Measurements from ENCODE around the gene KCNQ1OT1.

DNA sequence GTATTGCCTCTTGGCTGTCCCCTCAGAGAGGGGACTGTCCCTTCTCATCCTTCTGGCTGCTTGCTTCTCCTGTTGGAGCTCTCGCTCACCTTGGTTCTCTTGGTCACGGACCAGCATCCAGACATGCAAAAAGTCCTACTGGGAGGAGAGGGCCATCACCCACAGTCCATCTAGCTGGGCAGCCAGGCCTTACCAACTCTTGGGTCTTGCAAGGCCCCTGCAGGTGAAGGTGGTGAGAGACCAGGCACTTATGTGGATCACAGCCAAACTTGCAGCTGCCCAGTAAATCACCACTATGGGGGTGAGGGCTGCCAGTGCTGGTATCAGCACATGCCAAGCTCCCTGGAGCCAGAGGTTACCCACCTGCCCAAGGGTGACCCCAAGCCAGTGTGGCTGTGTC lies 36.3 kb downstream of the KCNQ1OT1 start:
- TF ChIP-seq, protein P1, sequence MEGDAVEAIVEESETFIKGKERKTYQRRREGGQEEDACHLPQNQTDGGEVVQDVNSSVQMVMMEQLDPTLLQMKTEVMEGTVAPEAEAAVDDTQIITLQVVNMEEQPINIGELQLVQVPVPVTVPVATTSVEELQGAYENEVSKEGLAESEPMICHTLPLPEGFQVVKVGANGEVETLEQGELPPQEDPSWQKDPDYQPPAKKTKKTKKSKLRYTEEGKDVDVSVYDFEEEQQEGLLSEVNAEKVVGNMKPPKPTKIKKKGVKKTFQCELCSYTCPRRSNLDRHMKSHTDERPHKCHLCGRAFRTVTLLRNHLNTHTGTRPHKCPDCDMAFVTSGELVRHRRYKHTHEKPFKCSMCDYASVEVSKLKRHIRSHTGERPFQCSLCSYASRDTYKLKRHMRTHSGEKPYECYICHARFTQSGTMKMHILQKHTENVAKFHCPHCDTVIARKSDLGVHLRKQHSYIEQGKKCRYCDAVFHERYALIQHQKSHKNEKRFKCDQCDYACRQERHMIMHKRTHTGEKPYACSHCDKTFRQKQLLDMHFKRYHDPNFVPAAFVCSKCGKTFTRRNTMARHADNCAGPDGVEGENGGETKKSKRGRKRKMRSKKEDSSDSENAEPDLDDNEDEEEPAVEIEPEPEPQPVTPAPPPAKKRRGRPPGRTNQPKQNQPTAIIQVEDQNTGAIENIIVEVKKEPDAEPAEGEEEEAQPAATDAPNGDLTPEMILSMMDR (IDR thresholded peaks at IDR 0.05), result no peak
- TF ChIP-seq POLR2AphosphoS5 (IDR thresholded peaks at IDR 0.05; ENCODE audit: insufficient read depth in 1 of 2, low read depth in 1 of 2) (no peak), POLR2A (IDR thresholded peaks at IDR 0.05) (no peak)
